Right ventricle myocardium superior (tissue), 1 donor: Measurements from ENCODE around the gene BRINP1. TPM values are rescaled to one million over a fixed set of nuclear protein-coding genes. Genes with fewer than 3 reads are reported as not detected.

ENCODE experiments used
- ATAC-seq: fragments of 200-7000 bp; cut with Tn5 transposase; one replicate; pipeline ENCODE4 v1.9.1; 2020; ENCODE audit warnings: mild to moderate bottlenecking; ENCODE audit not compliant: poor library complexity
- DNase-seq: peaks from one replicate; pipeline ENCODE4 v3.0.0-alpha.2; 2020
- intact Hi-C: fragments of 100-400 bp; cut with DNase I; formaldehyde crosslinking; loops from one replicate; pipeline ENCODE4 v1.11.2; 2022
- total RNA-seq: library from RNA; stranded (reverse); fragmentation: NEBNext Ultra II Directional; extraction: Animal tissue kit (Norgen Biotek cat#: 25700); gene quantifications from one replicate; pipeline ENCODE4 v1.2.1, GENCODE V29; 2021
- donor health status: DM: no; HTN: yes; CAD: no; lungs with severe emphysema.

The BRINP1 gene
- total RNA-seq, 1 donor from 2014 or later, result 0.54 TPM

- intact Hi-C loops, result loop anchor here (2.0 kb wide), 1 partner anchor 461 kb away; no protein-coding TSS in a partner anchor
- DNase-seq (no peak), ATAC-seq (peak; percentile 79)
Measured at GRCh38 chr9:119289740-119290433, 79.3 kb downstream of the BRINP1 start.

DNA sequence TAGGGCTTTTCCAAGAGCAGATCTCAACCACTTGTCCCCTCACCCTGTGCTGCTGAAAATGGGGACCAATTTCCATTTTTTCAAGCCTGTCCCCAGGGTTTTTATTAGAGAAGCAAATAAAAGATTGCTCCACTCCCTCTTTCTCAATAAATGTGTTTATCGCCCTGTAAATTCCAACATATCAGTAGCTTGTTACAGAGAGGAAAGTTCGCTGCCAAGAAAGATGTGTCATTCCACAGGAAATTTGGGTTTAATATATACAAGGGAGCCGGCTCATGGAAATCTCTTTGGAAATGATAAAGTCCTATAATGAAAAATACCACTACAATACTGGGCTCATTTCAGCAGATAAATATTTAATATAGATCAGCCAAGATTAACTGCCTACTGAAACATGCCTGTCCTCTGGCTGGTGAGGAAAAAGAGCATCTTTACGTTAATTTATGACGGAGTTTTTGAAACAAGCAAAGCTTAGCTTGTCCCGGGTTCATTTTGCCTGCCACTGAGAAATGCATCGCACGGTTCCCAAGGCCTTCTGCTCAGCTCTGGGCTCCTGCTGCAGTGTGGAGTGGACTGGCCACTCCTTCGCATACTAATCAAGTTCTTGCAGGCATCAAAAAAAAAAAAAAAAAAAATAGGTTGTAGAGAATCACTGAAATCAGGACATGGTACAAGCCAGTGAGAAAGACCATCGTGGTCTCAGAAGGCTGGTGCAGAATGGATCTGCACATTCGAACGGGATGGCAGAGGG lies 84.5 kb downstream of the BRINP1 start:
- intact Hi-C loops, result no loop called here
- ATAC-seq (no peak), DNase-seq (no peak)

DNA sequence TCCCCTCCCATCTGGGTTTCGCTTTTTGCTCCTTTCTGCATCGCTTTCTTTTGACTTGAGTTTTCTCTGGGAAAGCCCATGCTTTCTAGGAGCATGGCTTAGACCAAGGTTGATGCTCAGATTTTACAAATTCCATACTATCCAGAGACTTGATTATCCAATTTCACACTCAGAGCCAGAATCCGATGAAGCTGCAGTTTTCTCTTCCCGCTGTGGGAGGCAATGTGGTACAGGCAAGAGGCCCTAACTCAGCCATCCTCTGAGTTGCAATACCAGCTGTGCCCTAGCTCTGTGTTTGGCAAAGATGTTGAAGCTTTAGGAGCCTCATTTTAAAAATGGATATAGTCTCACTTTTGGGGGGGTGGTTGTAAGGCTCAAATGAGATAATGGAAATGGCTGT lies 85.1 kb downstream of the BRINP1 start:
- intact Hi-C loops, result no loop called here
- ATAC-seq (no peak), DNase-seq (no peak)

- ATAC-seq, result peak; percentile 43
- intact Hi-C loops, result no loop called here
- DNase-seq, result no peak
Measured at GRCh38 chr9:119283078-119283794, 86.0 kb downstream of the BRINP1 start.

- ATAC-seq (no peak), DNase-seq (no peak)
- intact Hi-C loops, result no loop called here
Measured at GRCh38 chr9:119282476-119283077, 86.7 kb downstream of the BRINP1 start.

DNA sequence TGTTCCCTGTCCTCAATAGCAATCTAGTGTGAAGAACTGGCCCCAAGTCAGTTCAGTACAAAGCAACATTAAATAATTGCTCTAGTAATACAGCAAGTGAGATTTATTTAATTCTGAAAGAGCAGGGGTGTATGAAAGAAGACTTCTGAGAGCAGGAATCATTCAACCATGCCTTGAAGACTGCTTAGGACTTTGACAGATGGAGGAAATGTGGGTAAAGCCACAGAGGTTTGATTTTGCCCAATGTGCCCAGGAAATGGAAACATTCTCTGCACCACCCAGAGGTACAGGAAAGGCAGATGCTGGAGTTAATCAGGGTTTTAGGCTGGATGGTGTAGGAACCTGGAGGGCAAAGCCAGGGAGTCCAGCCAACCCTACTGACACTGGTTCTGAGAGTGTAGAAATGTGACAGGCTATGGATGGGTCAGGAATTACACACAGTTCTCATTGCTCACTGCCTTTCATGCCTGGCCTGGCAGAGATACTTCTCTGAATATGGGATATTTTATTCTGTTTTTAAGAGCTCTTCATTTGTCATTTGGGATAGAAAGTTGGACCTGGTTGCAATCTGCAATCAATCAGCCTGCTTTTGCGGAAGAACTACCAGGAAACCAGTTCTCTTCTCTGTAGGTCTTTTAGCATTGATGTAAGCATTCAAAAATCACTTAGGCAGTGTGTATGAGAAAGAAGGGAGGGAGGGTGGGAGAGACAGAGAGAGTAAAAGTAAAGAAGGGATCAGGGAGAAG lies 88.3 kb downstream of the BRINP1 start:
- no peak for ATAC-seq
- no peak for DNase-seq
- intact Hi-C loops, result no loop called here

GRCh38 chr9:119278171-119278570 lies 91.1 kb downstream of the BRINP1 start:
- ATAC-seq (no peak), DNase-seq (no peak)
- intact Hi-C loops, result no loop called here

GRCh38 chr9:119273984-119274665 lies 95.1 kb downstream of the BRINP1 start:
- ATAC-seq, result peak; percentile 27
- intact Hi-C loops, result no loop called here
- no peak for DNase-seq

- no peak for ATAC-seq
- DNase-seq, result no peak
- intact Hi-C loops, result no loop called here
Measured at GRCh38 chr9:119273325-119273904, 95.8 kb downstream of the BRINP1 start.

GRCh38 chr9:119272500-119273211 lies 96.6 kb downstream of the BRINP1 start:
- ATAC-seq, result no peak
- no peak for DNase-seq
- intact Hi-C loops, result no loop called here

- DNase-seq, result no peak
- no peak for ATAC-seq
- intact Hi-C loops, result no loop called here
Measured at GRCh38 chr9:119268985-119269384, 100.2 kb downstream of the BRINP1 start.

GRCh38 chr9:119264165-119264564 lies 105.1 kb downstream of the BRINP1 start:
- DNase-seq, result no peak
- no peak for ATAC-seq
- intact Hi-C loops, result no loop called here

DNA sequence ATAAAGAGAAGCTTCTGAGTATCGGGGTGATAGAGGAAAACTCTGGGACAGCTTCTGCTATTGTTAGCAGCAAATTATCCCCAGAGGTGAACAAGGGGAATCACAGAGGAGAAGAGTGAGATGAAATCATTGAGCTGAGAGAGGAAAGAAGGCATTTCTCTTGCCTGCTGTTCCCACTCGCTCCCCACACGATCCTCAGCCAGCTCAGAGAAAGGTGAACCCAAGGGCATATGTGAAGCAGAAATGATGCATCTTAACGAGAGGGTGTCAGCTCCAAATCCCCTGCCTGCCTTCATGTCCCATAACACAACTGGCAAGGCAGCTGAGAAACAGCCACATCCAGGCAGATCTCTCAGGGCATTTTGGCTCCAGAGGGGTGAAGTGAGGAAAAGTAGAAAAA lies 111.6 kb downstream of the BRINP1 start:
- intact Hi-C loops, result no loop called here
- DNase-seq (no peak), ATAC-seq (no peak)

- DNase-seq, result no peak
- ATAC-seq, result no peak
- intact Hi-C loops, result no loop called here
Measured at GRCh38 chr9:119255116-119255515, 114.1 kb downstream of the BRINP1 start.

- no peak for DNase-seq
- no peak for ATAC-seq
- intact Hi-C loops, result no loop called here
Measured at GRCh38 chr9:119252671-119253299, 116.5 kb downstream of the BRINP1 start.

GRCh38 chr9:119251936-119252335 lies 117.3 kb downstream of the BRINP1 start:
- DNase-seq (no peak), ATAC-seq (no peak)
- intact Hi-C loops, result no loop called here

- DNase-seq, result no peak
- intact Hi-C loops, result no loop called here
- no peak for ATAC-seq
Measured at GRCh38 chr9:119250730-119251129, 118.5 kb downstream of the BRINP1 start.
